ENCODE data around the gene CHSY3. TPM values are rescaled to one million over a fixed set of nuclear protein-coding genes. Genes with fewer than 3 reads are reported as not detected.
A peak's percentile ranks its signal among the peaks of the same experiment; 100 is the strongest.

CHSY3 gene
- total RNA-seq (2014; rRNA removed; shearing (Covaris generic)), result 3.7 and 4.0 TPM in 2 replicates

GRCh38 chr5:129904102-129904666, at the start of gene CHSY3:
Gene CHSY3 (plus strand): TSS chr5:129904465.

Small RNA genes lying within 50 kb of the gene (small RNA-seq; reads per million reads assigned to genes)
- 1.8 reads per million, percentile 70 among the genes with 10 or more reads in this experiment for gene RNA5SP191
- gene RNU6ATAC10P, result not detected

Other genes with a start within 250 kb of the CHSY3 start
- gene MINAR2, start 156.4 kb upstream of the CHSY3 start, total RNA-seq (2014; rRNA removed; shearing (Covaris generic)), result not detected in 2 replicates